Endodermal cell (in vitro differentiated cells): Measurements from ENCODE around the gene GPR171. TPM values are rescaled to one million over a fixed set of nuclear protein-coding genes. Genes with fewer than 3 reads are reported as not detected.

ENCODE experiments used
- DNase-seq: peaks from one replicate; pipeline ENCODE4 v3.0.0-alpha.2; 2017
- H3K27ac ChIP-seq: 2 replicates; pipeline ENCODE4 v1.5.1; 2013; ENCODE audit warnings: mild to moderate bottlenecking, low read depth, low read length, moderate library complexity
- H3K27me3 ChIP-seq: 2 replicates; pipeline ENCODE4 v1.6.1; 2013; ENCODE audit warnings: mild to moderate bottlenecking, low read length, moderate library complexity; ENCODE audit not compliant: insufficient read depth, control insufficient read depth, poor library complexity, severe bottlenecking
- H3K36me3 ChIP-seq: 2 replicates; pipeline ENCODE4 v1.7.0; 2013; ENCODE audit warnings: mild to moderate bottlenecking, low read length, moderate library complexity; ENCODE audit not compliant: control insufficient read depth, insufficient read depth
- H3K4me1 ChIP-seq: one replicate; pipeline ENCODE4 v1.7.0; 2013; ENCODE audit warnings: low read length; ENCODE audit not compliant: control insufficient read depth, insufficient read depth
- H3K4me3 ChIP-seq: 2 replicates; pipeline ENCODE4 v1.5.1; 2013; ENCODE audit warnings: mild to moderate bottlenecking, low read length, moderate library complexity
- H3K9ac ChIP-seq: 2 replicates; pipeline ENCODE4 v1.6.1; 2013; ENCODE audit warnings: mild to moderate bottlenecking, low read length, moderate library complexity; ENCODE audit not compliant: poor library complexity, severe bottlenecking; ENCODE audit errors: extremely low read depth
- H3K9me3 ChIP-seq: 2 replicates; pipeline ENCODE4 v1.6.1; 2013; ENCODE audit warnings: mild to moderate bottlenecking, low read length, moderate library complexity; ENCODE audit not compliant: control insufficient read depth
- H3K27ac Mint-ChIP-seq: 2 replicates; pipeline ENCODE4 v1.8.0; 2020; ENCODE audit warnings: mixed read lengths
- H3K27me3 Mint-ChIP-seq: 2 replicates; pipeline ENCODE4 v1.8.0; 2021; ENCODE audit warnings: mild to moderate bottlenecking, mixed read lengths; ENCODE audit not compliant: insufficient read depth
- H3K36me3 Mint-ChIP-seq: 2 replicates; pipeline ENCODE4 v1.8.0; 2020; ENCODE audit warnings: low read depth, mixed read lengths
- H3K4me1 Mint-ChIP-seq: 2 replicates; pipeline ENCODE4 v1.8.0; 2020; ENCODE audit warnings: mixed read lengths
- H3K4me3 Mint-ChIP-seq: 2 replicates; pipeline ENCODE4 v1.8.0; 2020; ENCODE audit warnings: mild to moderate bottlenecking, moderate library complexity, mixed read lengths
- H3K9me3 Mint-ChIP-seq: 2 replicates; pipeline ENCODE4 v1.8.0; 2020; ENCODE audit warnings: mild to moderate bottlenecking, mixed read lengths
- WGBS, 2 experiments: methylation state at CpG; one replicate each; pipeline versions ENCODE4 v1.1.5 to v1.1.7; 2013; ENCODE audit warnings: missing lambda C conversion rate in 2 of 2, mixed read lengths in 1 of 2; ENCODE audit not compliant: insufficient coverage in 1 of 2, insufficient read length in 1 of 2; 5-methylcytosine and 5-hydroxymethylcytosine counted together
- total RNA-seq, 2 donors: library from RNA; stranded (reverse); fragmentation: NEBNext Ultra II Directional in 1 of 2; extraction: Animal tissue kit (Norgen Biotek cat#: 25700) in 1 of 2; gene quantifications; 2 replicates in 1 of 2; 3 replicates in 1 of 2; pipeline ENCODE4 v1.2.1, GENCODE V29; 2021
- TF ChIP-seq, protein P1 (sequence below): fragments of 200-600 bp; sonication (generic); conservative IDR thresholded peaks from 2 replicates; pipeline ENCODE4 v1.5.0; 2021; ENCODE audit warnings: antibody characterized with exemption, mild to moderate bottlenecking

The GPR171 gene
- total RNA-seq, 2 donors from 2014 or later, result not detected

DNA sequence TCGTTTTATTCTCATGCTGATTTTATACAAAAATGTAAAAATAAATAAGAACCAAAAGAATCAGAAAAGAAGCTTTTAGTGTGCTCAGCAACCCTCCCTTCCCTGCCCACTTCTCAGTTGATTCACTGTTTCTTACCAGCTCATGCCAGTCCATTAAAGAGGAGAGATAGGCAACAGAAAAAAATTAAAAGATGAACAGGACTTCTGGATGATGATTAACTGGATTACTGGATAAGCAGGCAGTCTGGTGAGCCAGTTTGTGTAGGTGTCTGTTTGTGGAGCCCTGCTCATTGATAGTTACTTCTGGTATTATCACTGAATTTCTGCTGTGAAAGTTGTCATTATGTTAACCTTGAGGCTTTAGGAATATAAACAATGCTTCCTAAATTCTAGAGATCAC lies 15.1 kb upstream of the GPR171 start:
- TF ChIP-seq, protein P1, sequence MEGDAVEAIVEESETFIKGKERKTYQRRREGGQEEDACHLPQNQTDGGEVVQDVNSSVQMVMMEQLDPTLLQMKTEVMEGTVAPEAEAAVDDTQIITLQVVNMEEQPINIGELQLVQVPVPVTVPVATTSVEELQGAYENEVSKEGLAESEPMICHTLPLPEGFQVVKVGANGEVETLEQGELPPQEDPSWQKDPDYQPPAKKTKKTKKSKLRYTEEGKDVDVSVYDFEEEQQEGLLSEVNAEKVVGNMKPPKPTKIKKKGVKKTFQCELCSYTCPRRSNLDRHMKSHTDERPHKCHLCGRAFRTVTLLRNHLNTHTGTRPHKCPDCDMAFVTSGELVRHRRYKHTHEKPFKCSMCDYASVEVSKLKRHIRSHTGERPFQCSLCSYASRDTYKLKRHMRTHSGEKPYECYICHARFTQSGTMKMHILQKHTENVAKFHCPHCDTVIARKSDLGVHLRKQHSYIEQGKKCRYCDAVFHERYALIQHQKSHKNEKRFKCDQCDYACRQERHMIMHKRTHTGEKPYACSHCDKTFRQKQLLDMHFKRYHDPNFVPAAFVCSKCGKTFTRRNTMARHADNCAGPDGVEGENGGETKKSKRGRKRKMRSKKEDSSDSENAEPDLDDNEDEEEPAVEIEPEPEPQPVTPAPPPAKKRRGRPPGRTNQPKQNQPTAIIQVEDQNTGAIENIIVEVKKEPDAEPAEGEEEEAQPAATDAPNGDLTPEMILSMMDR, result no peak
- Histone ChIP-seq H3K27ac (no peak overlapping the region), H3K9me3 (peaks cover 16% of the 10 kb centered on the region), H3K27me3 (no peaks in the 10 kb centered on the region), H3K9ac (no peak overlapping the region), H3K4me1 (no peaks in the 10 kb centered on the region), H3K36me3 (no peaks in the 10 kb centered on the region), H3K4me3 (no peak overlapping the region)
- Mint-ChIP-seq H3K9me3 (peaks cover 27% of the 10 kb centered on the region), H3K4me1 (peaks cover 5% of the 10 kb centered on the region), H3K36me3 (peaks cover 34% of the 10 kb centered on the region), H3K27me3 (no peaks in the 10 kb centered on the region), H3K4me3 (no peak overlapping the region), H3K27ac (no peak overlapping the region)
- WGBS, 2 experiments, result no CpG with 5 or more reads among the region's 1 CpG
- DNase-seq, result no peak

DNA sequence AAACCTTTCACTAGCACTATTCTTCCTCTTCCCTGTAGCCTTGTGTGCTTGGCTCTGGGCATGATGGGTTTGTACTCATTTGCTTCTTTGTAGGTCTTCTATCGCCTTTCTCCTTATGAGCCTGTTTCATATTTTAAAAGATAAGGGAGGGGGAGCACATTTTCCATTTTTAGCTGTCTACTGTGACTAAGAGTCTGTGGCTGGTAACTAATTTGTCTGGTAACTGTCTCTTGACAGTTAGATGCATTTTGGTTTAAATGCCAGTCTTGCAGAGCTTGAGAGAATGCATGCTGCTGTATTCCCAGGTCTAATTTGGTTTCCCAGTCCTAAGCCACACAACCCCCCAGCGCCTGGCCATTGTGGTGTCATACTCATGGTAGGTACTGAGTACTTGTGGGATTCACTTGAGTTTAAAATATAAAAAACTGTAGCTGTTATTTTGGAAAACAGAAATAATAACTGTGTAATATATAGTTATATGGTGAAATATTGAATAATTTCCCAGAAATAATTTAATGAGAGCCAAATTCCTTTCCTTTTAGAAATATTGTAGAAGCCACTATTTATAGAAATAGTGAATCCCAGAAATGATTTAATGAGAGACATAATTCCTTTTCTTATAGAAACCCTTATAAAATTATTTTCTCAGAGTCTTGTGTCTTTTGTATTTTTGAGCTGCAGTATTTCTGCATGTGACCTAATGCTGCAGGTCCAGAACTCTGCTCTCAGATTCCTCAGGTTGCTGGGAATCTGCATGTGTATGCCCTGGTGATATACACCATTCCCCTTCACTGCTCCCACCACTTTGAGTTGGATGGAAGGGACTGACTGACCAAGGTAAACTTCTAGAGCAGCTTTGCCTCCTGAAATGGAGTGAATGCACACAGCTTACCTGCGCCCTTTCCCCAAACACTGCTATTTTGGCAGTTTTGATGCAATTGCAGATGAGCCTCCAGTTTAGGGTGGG lies 13.9 kb upstream of the GPR171 start:
- no peak for DNase-seq
- no peak overlapping the region for H3K27ac ChIP-seq
- H3K4me3 ChIP-seq, result no peak overlapping the region
- Mint-ChIP-seq H3K27me3 (no peaks in the 10 kb centered on the region), H3K4me1 (peaks cover 5% of the 10 kb centered on the region), H3K9me3 (peaks cover 18% of the 10 kb centered on the region), H3K27ac (no peak overlapping the region), H3K4me3 (no peak overlapping the region), H3K36me3 (peaks cover 23% of the 10 kb centered on the region)
- no peak overlapping the region for H3K9ac ChIP-seq
- H3K4me1 ChIP-seq, result no peaks in the 10 kb centered on the region
- H3K36me3 ChIP-seq, result no peaks in the 10 kb centered on the region
- no peaks in the 10 kb centered on the region for H3K27me3 ChIP-seq
- H3K9me3 ChIP-seq, result peaks cover 16% of the 10 kb centered on the region
- 90% methylated on average over 3 of the region's 3 CpGs; no CpG with 5 or more reads in 1 of the 2 experiments for WGBS, 2 experiments
- TF ChIP-seq, protein P1, result no peak

DNA sequence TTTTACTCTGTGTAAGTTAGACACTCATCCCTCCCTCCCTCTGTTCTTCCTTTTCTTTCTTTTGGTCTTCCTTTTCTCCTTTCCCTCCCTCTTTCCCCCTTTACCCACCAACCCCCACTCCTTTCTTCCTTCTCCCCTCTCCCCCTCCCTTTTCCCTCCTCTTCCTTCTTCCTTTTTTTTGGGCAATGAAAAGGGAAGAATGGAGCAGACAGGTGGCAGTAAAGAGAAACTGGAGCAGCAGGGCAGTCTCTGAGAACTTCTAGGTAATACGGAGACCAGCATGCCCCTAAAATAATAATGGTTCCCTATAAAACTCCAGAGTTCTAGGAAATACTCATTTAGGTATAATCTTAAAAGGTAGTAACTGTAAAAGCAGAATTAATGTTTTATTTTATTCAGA lies 11.4 kb upstream of the GPR171 start:
- TF ChIP-seq, protein P1, result peak; percentile 37
- no peak overlapping the region for H3K4me3 Mint-ChIP-seq
- no peaks in the 10 kb centered on the region for H3K9me3 Mint-ChIP-seq
- Histone ChIP-seq H3K36me3 (no peaks in the 10 kb centered on the region), H3K4me3 (no peak overlapping the region), H3K27ac (no peak overlapping the region), H3K4me1 (no peaks in the 10 kb centered on the region), H3K9ac (no peak overlapping the region), H3K9me3 (no peaks in the 10 kb centered on the region), H3K27me3 (no peaks in the 10 kb centered on the region)
- peaks cover 11% of the 10 kb centered on the region for H3K4me1 Mint-ChIP-seq
- H3K27ac Mint-ChIP-seq, result no peak overlapping the region
- no peak for DNase-seq
- no peaks in the 10 kb centered on the region for H3K36me3 Mint-ChIP-seq
- no peaks in the 10 kb centered on the region for H3K27me3 Mint-ChIP-seq
- 69 to 100% methylated on average over 1 of the region's 1 CpG for whole genome bisulfite sequencing, 2 experiments
